Right lobe of liver (tissue), 6 donors: ENCODE measurements around the gene IWS1. TPM values are rescaled to one million over a fixed set of nuclear protein-coding genes. Genes with fewer than 3 reads are reported as not detected.

Experiments
- ATAC-seq, 4 donors: fragments of 200-7000 bp; cut with Tn5 transposase; one replicate each; pipeline ENCODE4 v1.9.1; 2020; ENCODE audit warnings: mild to moderate bottlenecking in 4 of 4, moderate library complexity in 4 of 4
- DNase-seq, 3 donors: peaks; one replicate each; pipeline ENCODE4 v3.0.0-alpha.2; 2020
- H3K27ac ChIP-seq, 3 donors: fragments of 200-600 bp; one replicate each; pipeline ENCODE4 v1.8.0; 2022
- H3K27me3 ChIP-seq, 2 donors: fragments of 200-600 bp; one replicate each; pipeline ENCODE4 v1.8.0; 2022
- H3K36me3 ChIP-seq, 4 donors: fragments of 200-600 bp; sonication (generic) in 1 of 4; one replicate each; pipeline versions ENCODE4 v1.5.1 to v1.8.0; 2017 to 2022; ENCODE audit warnings: control low read depth in 1 of 4
- H3K4me1 ChIP-seq, 4 donors: fragments of 200-600 bp; sonication (generic) in 1 of 4; one replicate each; pipeline versions ENCODE4 v1.5.1 to v1.8.0; 2017 to 2022; ENCODE audit warnings: control low read depth in 1 of 4
- H3K4me3 ChIP-seq, 3 donors: fragments of 200-600 bp; one replicate each; pipeline ENCODE4 v1.8.0; 2022
- H3K9me3 ChIP-seq, 4 donors: fragments of 200-600 bp; sonication (generic) in 1 of 4; one replicate each; pipeline versions ENCODE4 v1.5.1 to v1.8.0; 2017 to 2022; ENCODE audit warnings: control low read depth in 1 of 4
- CTCF ChIP-seq, 4 donors: fragments of 200-600 bp in 3 of 4; fragments of 450-650 bp in 1 of 4; IDR thresholded peaks; one replicate each; pipeline versions ENCODE4 v1.5.1 to v1.8.0; 2016 to 2022; ENCODE audit warnings: antibody characterized with exemption in 4 of 4, mild to moderate bottlenecking in 2 of 4
- POLR2A ChIP-seq: fragments of 450-650 bp; IDR thresholded peaks from one replicate; pipeline ENCODE4 v1.6.1; 2017; ENCODE audit warnings: antibody characterized with exemption, mild to moderate bottlenecking
- WGBS: methylation state at CpG from one replicate; pipeline ENCODE4 v1.1.6; 2018; ENCODE audit warnings: low coverage, low lambda C conversion rate; ENCODE audit not compliant: insufficient coverage; ENCODE audit errors: missing lambda C conversion rate; 5-methylcytosine and 5-hydroxymethylcytosine counted together
- intact Hi-C, 2 donors: fragments of 100-400 bp; cut with DNase I; formaldehyde crosslinking; loops; one replicate each; pipeline versions ENCODE4 v1.11.2 to v1.14.1; 2022
- total RNA-seq, 6 experiments: library from RNA; depleted of rRNA in 2 of 6; stranded (reverse); fragments of >200 nt in 2 of 6; fragmentation: NEBNext Ultra II Directional in 3 of 6; extraction: Animal tissue kit (Norgen Biotek cat#: 25700) in 3 of 6; gene quantifications; one replicate each; pipeline versions ENCODE4 v1.1.0 to v1.2.4, GENCODE V29; 2016 to 2023
- donor health status: DM: no; HTN: yes; CAD: no.
- donor health status: DM: no; HTN: no; CAD: no.
- donor health status: DM: no; HTN: no; CAD: no.
- donor health status: DM: no; HTN: yes; CAD: no.
- donor health status: DM: no; HTN: yes; CAD: no.

The IWS1 gene
- total RNA-seq, 6 experiments from 2014 or later: 15.7 to 27.9 (median 20.1) TPM

GRCh38 chr2:127542231-127542630 lies 15.9 kb upstream of the IWS1 start:
- H3K36me3 ChIP-seq: no peaks in the 10 kb centered on the region
- H3K27ac ChIP-seq: no peak overlapping the region
- no peaks in the 10 kb centered on the region for H3K4me1 ChIP-seq
- intact Hi-C loops: no loop called here
- no peaks in the 10 kb centered on the region for H3K9me3 ChIP-seq
- no peaks in the 10 kb centered on the region for H3K27me3 ChIP-seq
- H3K4me3 ChIP-seq: no peak overlapping the region
- TF ChIP-seq CTCF (IDR thresholded peaks at IDR 0.05) (no peak), POLR2A (no peak)
- no peak for DNase-seq
- 90% methylated on average over 2 of the region's 3 CpGs for WGBS
- ATAC-seq: no peak

- Histone ChIP-seq H3K9me3 (no peaks in the 10 kb centered on the region), H3K4me3 (no peak overlapping the region), H3K36me3 (no peaks in the 10 kb centered on the region), H3K4me1 (no peaks in the 10 kb centered on the region), H3K27me3 (no peaks in the 10 kb centered on the region), H3K27ac (no peak overlapping the region)
- no CpG with 5 or more reads among the region's 7 CpGs for WGBS
- intact Hi-C loops: no loop called here
- DNase-seq (no peak), ATAC-seq (no peak)
- TF ChIP-seq CTCF (IDR thresholded peaks at IDR 0.05) (no peak), POLR2A (no peak)
Measured at GRCh38 chr2:127541809-127542208, 15.5 kb upstream of the IWS1 start.

- Histone ChIP-seq H3K4me3 (no peak overlapping the region), H3K9me3 (no peaks in the 10 kb centered on the region), H3K4me1 (no peaks in the 10 kb centered on the region), H3K36me3 (no peaks in the 10 kb centered on the region), H3K27ac (no peak overlapping the region), H3K27me3 (no peaks in the 10 kb centered on the region)
- WGBS: 89% methylated on average over 5 of the region's 5 CpGs
- TF ChIP-seq POLR2A: no peak
- no peak for TF ChIP-seq CTCF (IDR thresholded peaks at IDR 0.05)
- ATAC-seq (no peak), DNase-seq (no peak)
- intact Hi-C loops: no loop called here
Measured at GRCh38 chr2:127537644-127538043, 11.4 kb upstream of the IWS1 start.

GRCh38 chr2:127536707-127537541 lies 10.6 kb upstream of the IWS1 start:
- DNase-seq: no peak

More at GRCh38 chr2:127536707-127537541, 10.6 kb upstream of the IWS1 start:
- Histone ChIP-seq H3K4me1 (no peaks in the 10 kb centered on the region), H3K4me3 (no peak overlapping the region), H3K27me3 (no peaks in the 10 kb centered on the region), H3K36me3 (no peaks in the 10 kb centered on the region), H3K27ac (no peak overlapping the region), H3K9me3 (no peaks in the 10 kb centered on the region)
- ATAC-seq: no peak
- no peak for TF ChIP-seq CTCF (IDR thresholded peaks at IDR 0.05)
- TF ChIP-seq POLR2A: no peak
- 79% methylated on average over 4 of the region's 7 CpGs for WGBS
- intact Hi-C loops: no loop called here
